Right lobe of liver (tissue), 4 donors: ENCODE results near the gene CRACDL.

Experiments used
- CTCF ChIP-seq, 4 donors: fragments of 200-600 bp in 3 of 4; fragments of 450-650 bp in 1 of 4; IDR thresholded peaks; one replicate each; pipeline versions ENCODE4 v1.5.1 to v1.8.0; 2016 to 2022; ENCODE audit warnings: antibody characterized with exemption in 4 of 4, mild to moderate bottlenecking in 2 of 4
- POLR2A ChIP-seq: fragments of 450-650 bp; IDR thresholded peaks from one replicate; pipeline ENCODE4 v1.6.1; 2017; ENCODE audit warnings: antibody characterized with exemption, mild to moderate bottlenecking
- donor health status: DM: no; HTN: no; CAD: no.
- donor health status: DM: no; HTN: no; CAD: no.
- donor health status: DM: no; HTN: yes; CAD: no.

- TF ChIP-seq CTCF (IDR thresholded peaks at IDR 0.05) = no peak
- no peak for TF ChIP-seq POLR2A
Measured at GRCh38 chr2:98778151-98778550, 157.9 kb downstream of the CRACDL start.
